GM12878 (cell line): ENCODE data around the gene FOXP1. TPM values are rescaled to one million over a fixed set of nuclear protein-coding genes. Genes with fewer than 3 reads are reported as not detected.

Experiments used
- ATAC-seq: fragments of 200-7000 bp; cut with Tn5 transposase; 3 replicates; pipeline ENCODE4 v1.9.1; 2020; ENCODE audit warnings: mild to moderate bottlenecking, moderate library complexity
- BruUV-seq: library from RNA; stranded (reverse); fragments of 400-500 nt; replicated peaks from 2 replicates; lab custom pipeline; 2021; lab: Mats Ljungman, UMichigan
- CTCF ChIA-PET: fragments of 300-600 bp; sonication (Branson Sonifier 250); formaldehyde crosslinking; extraction: SDS; loops from one replicate; lab custom pipeline; 2021; ENCODE audit warnings: inconsistent platforms; lab: Yijun Ruan, JAX
- POLR2A ChIA-PET: fragments of 350-600 bp; formaldehyde crosslinking; extraction: SDS; loops from one replicate; lab custom pipeline; 2021; ENCODE audit warnings: inconsistent platforms; lab: Charles Lee
- RAD21 ChIA-PET: fragments of 300-600 bp; sonication (Branson Sonifier 250); formaldehyde crosslinking; loops from one replicate; lab custom pipeline; 2023; ENCODE audit warnings: antibody characterized with exemption; ENCODE audit not compliant: unreplicated experiment; lab: Charles Lee
- SMC1A ChIA-PET: fragments of 300-600 bp; sonication (Branson Sonifier 250); formaldehyde crosslinking; loops from one replicate; lab custom pipeline; 2023; ENCODE audit not compliant: unreplicated experiment, uncharacterized antibody; lab: Charles Lee
- DNase-seq: peaks from one replicate; pipeline ENCODE4 v3.0.0-alpha.2; 2011; ENCODE audit warnings: low read depth, low spot score
- FAIRE-seq: peaks from 3 replicates; lab custom pipeline; 2011; peaks lifted over from hg19 to GRCh38; lab: Jason Lieb, UNC
- H2AFZ ChIP-seq: 2 replicates; pipeline ENCODE4 v1.6.0; 2011; ENCODE audit warnings: low read depth, low read length, control low read depth; ENCODE audit not compliant: control insufficient read depth
- H3K27ac ChIP-seq: 2 replicates; pipeline ENCODE4 v1.5.1; 2011; ENCODE audit warnings: control low read depth; ENCODE audit not compliant: control insufficient read depth, insufficient read depth
- H3K27me3 ChIP-seq, 2 experiments: replicated peaks in 1 of 2; 2 replicates each; pipeline versions ENCODE4 v1.6.0 to v1.6.1; 2011; ENCODE audit warnings: low read length in 1 of 2; ENCODE audit not compliant: control insufficient read depth in 2 of 2, insufficient read depth in 2 of 2
- H3K36me3 ChIP-seq, 2 experiments: 2 replicates each; pipeline ENCODE4 v1.5.1; 2011; ENCODE audit warnings: low read length in 1 of 2; ENCODE audit not compliant: control insufficient read depth in 2 of 2, insufficient read depth in 2 of 2
- H3K4me1 ChIP-seq: 2 replicates; pipeline ENCODE4 v1.6.1; 2011; ENCODE audit warnings: mild to moderate bottlenecking, low read length, moderate library complexity, mixed read lengths; ENCODE audit not compliant: control insufficient read depth, insufficient read depth
- H3K4me2 ChIP-seq: 2 replicates; pipeline ENCODE4 v1.6.0; 2011; ENCODE audit warnings: control low read depth; ENCODE audit not compliant: control insufficient read depth, insufficient read depth
- H3K4me3 ChIP-seq: fragments of 200-600 bp; sonication (generic); 2 replicates; pipeline ENCODE4 v1.5.1; 2016
- H3K79me2 ChIP-seq: 2 replicates; pipeline ENCODE4 v1.6.0; 2011; ENCODE audit warnings: low read length; ENCODE audit not compliant: control insufficient read depth, insufficient read depth
- H3K9ac ChIP-seq: 2 replicates; pipeline ENCODE4 v1.8.0; 2011; ENCODE audit warnings: low read length, control low read depth, mixed read lengths; ENCODE audit not compliant: control insufficient read depth, insufficient read depth
- H3K9me3 ChIP-seq: replicated peaks from 3 replicates; pipeline ENCODE4 v1.5.1; 2011; ENCODE audit warnings: mild to moderate bottlenecking, low read length; ENCODE audit not compliant: control insufficient read depth, insufficient read depth
- H4K20me1 ChIP-seq: 2 replicates; pipeline ENCODE4 v1.6.0; 2011; ENCODE audit not compliant: control insufficient read depth, insufficient read depth
- BRCA1 ChIP-seq: IDR thresholded peaks from 2 replicates; pipeline ENCODE4 v1.6.1; 2011; ENCODE audit warnings: low read depth, low read length, improper control_type of control experiment
- CBFB ChIP-seq: IDR thresholded peaks from 2 replicates; pipeline ENCODE4 v1.6.1; 2016; ENCODE audit warnings: antibody characterized with exemption, low read depth
- IKZF1 ChIP-seq: fragments of 450-650 bp; conservative IDR thresholded peaks from 2 replicates; pipeline ENCODE4 v1.6.1; 2017; ENCODE audit warnings: antibody characterized with exemption, mild to moderate bottlenecking
- JUNB ChIP-seq: IDR thresholded peaks from 2 replicates; pipeline ENCODE4 v1.6.1; 2016; ENCODE audit warnings: antibody characterized with exemption, mild to moderate bottlenecking
- MEF2A ChIP-seq: IDR thresholded peaks from 2 replicates; pipeline ENCODE4 v1.6.1; 2011; ENCODE audit warnings: low read depth, mild to moderate bottlenecking, low read length, moderate library complexity; ENCODE audit not compliant: insufficient read depth
- MTA3 ChIP-seq: IDR thresholded peaks from 2 replicates; pipeline ENCODE4 v1.6.1; 2012; ENCODE audit warnings: low read length, inconsistent platforms, borderline replicate concordance
- SP1 ChIP-seq: IDR thresholded peaks from one replicate; pipeline ENCODE4 v1.6.1; 2011; ENCODE audit warnings: low read depth, low read length
- SUZ12 ChIP-seq: fragments of 200-600 bp; sonication (generic); IDR thresholded peaks from one replicate; pipeline ENCODE4 v1.6.1; 2018; ENCODE audit warnings: antibody characterized with exemption, mild to moderate bottlenecking; ENCODE audit not compliant: unreplicated experiment
- TARDBP ChIP-seq: IDR thresholded peaks from 2 replicates; pipeline ENCODE4 v1.6.1; 2016; ENCODE audit warnings: borderline replicate concordance
- TBL1XR1 ChIP-seq: IDR thresholded peaks from 2 replicates; pipeline ENCODE4 v1.6.1; 2012; ENCODE audit warnings: low read depth, low read length, improper control_type of control experiment
- TCF12 ChIP-seq: IDR thresholded peaks from 2 replicates; pipeline ENCODE4 v1.6.1; 2011; ENCODE audit warnings: low read depth, mild to moderate bottlenecking, low read length
- WGBS: methylation state at CpG from one replicate; pipeline ENCODE4 v1.1.6; 2016; ENCODE audit warnings: low lambda C conversion rate; ENCODE audit not compliant: insufficient replicate concordance, insufficient coverage; ENCODE audit errors: missing lambda C conversion rate; 5-methylcytosine and 5-hydroxymethylcytosine counted together
- in situ Hi-C: fragments of 300-500 bp; cut with MboI; formaldehyde crosslinking; loops from 9 replicates; pipeline ENCODE4 v1.14.3; 2018; ENCODE audit warnings: mixed read lengths
- intact Hi-C: fragments of 100-400 bp; cut with micrococcal nuclease; formaldehyde crosslinking; loops from one replicate; pipeline ENCODE4 v1.14.2; 2022; ENCODE audit not compliant: unreplicated experiment
- polyA plus RNA-seq, 11 experiments: library from polyadenylated mRNA; depleted of rRNA in 4 of 11; unstranded in 6 of 11; stranded (reverse) in 5 of 11; fragments of >200 nt; fragmentation: Nextera tagmentation in 4 of 11; fragmentation: Illumina TruSeq in 1 of 11; extraction: Ambion mirVana in 4 of 11; extraction: Trizol in 1 of 11; gene quantifications; 1 replicate in 1 of 11; 2 replicates in 10 of 11; pipeline versions ENCODE4 v1.2.1 to v1.2.3, GENCODE V29; 2011 to 2016; ENCODE audit warnings: inconsistent platforms in 2 of 11, missing spikeins in 2 of 11, low read depth in 1 of 11
- total RNA-seq, 4 experiments: library from RNA; depleted of rRNA in 3 of 4; stranded (reverse); fragments of >200 nt in 3 of 4; fragmentation: Illumina TruSeq in 1 of 4; extraction: Trizol in 1 of 4; gene quantifications; 2 replicates each; pipeline versions ENCODE4 v1.2.1 to v1.2.3, GENCODE V29; 2013 to 2021
- TF ChIP-seq, protein P1 (sequence below): fragments of 450-650 bp; IDR thresholded peaks from 2 replicates; pipeline ENCODE4 v1.6.1; 2017; ENCODE audit warnings: low read depth, mild to moderate bottlenecking, moderate library complexity
- TF ChIP-seq, protein P2 (sequence below): IDR thresholded peaks from 2 replicates; pipeline ENCODE4 v1.6.1; 2012; ENCODE audit warnings: low read depth, low read length, improper control_type of control experiment

Gene FOXP1
- total and polyA plus RNA-seq, 10 of the 15 experiments (the other 5 are each of a cell fraction or from before 2014, with no cell fraction given), result 0.05 to 1.6 (median 0.20) TPM; not detected in 1

DNA sequence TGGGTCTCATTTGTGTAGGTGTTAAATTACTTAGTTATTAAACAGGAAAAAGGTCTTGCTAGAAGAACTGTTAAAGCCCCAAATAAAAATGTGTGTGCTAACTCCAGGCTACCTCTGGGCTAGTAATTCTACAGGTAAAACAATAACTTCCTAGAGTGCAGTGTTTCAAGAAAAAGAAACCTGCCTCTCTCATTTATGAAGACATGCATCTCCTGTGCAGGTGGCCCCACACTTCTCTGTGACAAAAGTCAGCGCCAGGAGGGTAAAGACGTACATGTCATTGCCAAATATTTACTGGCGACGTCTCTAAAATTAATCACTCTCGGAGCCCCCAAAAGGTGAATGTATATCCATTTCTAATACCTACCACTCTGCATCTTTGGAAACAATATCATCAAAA lies 131.7 kb downstream of the FOXP1 start:
- ChIA-PET SMC1A (no interaction called here), CTCF (no interaction called here), RAD21 (no interaction called here), POLR2A (no interaction called here)
- no TSS peak for BruUV-seq
- no peaks in the 10 kb centered on the region for H3K4me1 ChIP-seq
- H3K36me3 ChIP-seq, result no peaks in the 10 kb centered on the region
- H3K79me2 ChIP-seq, result no peaks in the 10 kb centered on the region
- no peak overlapping the region for H3K27ac ChIP-seq
- in situ Hi-C loops (no loop called here), intact Hi-C loops (no loop called here)
- H4K20me1 ChIP-seq, result no peaks in the 10 kb centered on the region
- DNase-seq (no peak), FAIRE-seq (no peak), ATAC-seq (no peak)
- no peak overlapping the region for H3K4me3 ChIP-seq
- TF ChIP-seq CBFB, result no peak
- no peak for TF ChIP-seq JUNB
- TF ChIP-seq TCF12, result no peak
- no peak for TF ChIP-seq SUZ12
- H3K4me2 ChIP-seq, result no peak overlapping the region
- no peak overlapping the region for H3K9ac ChIP-seq
- H3K27me3 ChIP-seq, result peaks cover 0 to 3% of the 10 kb centered on the region in 2 experiments; a peak in 2 of 4 replicates
- H3K9me3 ChIP-seq, result no peaks in the 10 kb centered on the region
- WGBS, result 77% methylated on average over 5 of the region's 5 CpGs
- no peak overlapping the region for H2AFZ ChIP-seq

DNA sequence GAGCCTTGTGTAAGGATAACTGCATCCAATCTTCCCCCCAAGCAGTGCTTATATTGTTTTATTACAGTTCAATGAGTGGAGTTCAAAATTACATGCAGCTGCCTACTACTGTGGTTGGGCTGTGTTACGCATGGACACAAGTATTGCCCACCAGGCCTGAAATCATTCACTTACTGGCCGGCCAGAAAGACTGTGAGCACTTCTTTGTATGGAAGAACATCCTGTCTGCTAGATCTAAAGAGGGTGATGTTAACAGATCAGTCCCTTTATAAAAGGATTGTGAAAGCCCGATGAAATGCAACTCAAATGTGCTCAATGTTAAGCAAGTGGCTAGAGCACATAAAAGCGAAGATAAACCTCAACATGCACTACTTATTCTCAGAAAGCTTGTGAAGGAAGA lies 132.5 kb downstream of the FOXP1 start:
- Histone ChIP-seq H3K79me2 (no peaks in the 10 kb centered on the region), H3K9ac (no peak overlapping the region), H3K4me1 (no peaks in the 10 kb centered on the region), H3K27me3 (peaks cover 0 to 3% of the 10 kb centered on the region in 2 experiments; a peak in 2 of 4 replicates), H4K20me1 (no peaks in the 10 kb centered on the region), H2AFZ (no peak overlapping the region), H3K4me3 (no peak overlapping the region), H3K36me3 (no peaks in the 10 kb centered on the region), H3K27ac (no peak overlapping the region), H3K9me3 (no peaks in the 10 kb centered on the region), H3K4me2 (no peak overlapping the region)
- in situ Hi-C loops (no loop called here), intact Hi-C loops (no loop called here)
- 43% methylated on average over 4 of the region's 4 CpGs for WGBS
- ChIA-PET SMC1A (no interaction called here), RAD21 (no interaction called here), CTCF (no interaction called here), POLR2A (no interaction called here)
- no peak for FAIRE-seq
- no peak for ATAC-seq
- no peak for DNase-seq
- TF ChIP-seq BRCA1 (no peak), MTA3 (no peak), TBL1XR1 (no peak), SP1 (no peak), IKZF1 (no peak), TARDBP (no peak), MEF2A (no peak)
- TF ChIP-seq, protein P1, sequence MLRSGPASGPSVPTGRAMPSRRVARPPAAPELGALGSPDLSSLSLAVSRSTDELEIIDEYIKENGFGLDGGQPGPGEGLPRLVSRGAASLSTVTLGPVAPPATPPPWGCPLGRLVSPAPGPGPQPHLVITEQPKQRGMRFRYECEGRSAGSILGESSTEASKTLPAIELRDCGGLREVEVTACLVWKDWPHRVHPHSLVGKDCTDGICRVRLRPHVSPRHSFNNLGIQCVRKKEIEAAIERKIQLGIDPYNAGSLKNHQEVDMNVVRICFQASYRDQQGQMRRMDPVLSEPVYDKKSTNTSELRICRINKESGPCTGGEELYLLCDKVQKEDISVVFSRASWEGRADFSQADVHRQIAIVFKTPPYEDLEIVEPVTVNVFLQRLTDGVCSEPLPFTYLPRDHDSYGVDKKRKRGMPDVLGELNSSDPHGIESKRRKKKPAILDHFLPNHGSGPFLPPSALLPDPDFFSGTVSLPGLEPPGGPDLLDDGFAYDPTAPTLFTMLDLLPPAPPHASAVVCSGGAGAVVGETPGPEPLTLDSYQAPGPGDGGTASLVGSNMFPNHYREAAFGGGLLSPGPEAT, result no peak
- TF ChIP-seq, protein P2, sequence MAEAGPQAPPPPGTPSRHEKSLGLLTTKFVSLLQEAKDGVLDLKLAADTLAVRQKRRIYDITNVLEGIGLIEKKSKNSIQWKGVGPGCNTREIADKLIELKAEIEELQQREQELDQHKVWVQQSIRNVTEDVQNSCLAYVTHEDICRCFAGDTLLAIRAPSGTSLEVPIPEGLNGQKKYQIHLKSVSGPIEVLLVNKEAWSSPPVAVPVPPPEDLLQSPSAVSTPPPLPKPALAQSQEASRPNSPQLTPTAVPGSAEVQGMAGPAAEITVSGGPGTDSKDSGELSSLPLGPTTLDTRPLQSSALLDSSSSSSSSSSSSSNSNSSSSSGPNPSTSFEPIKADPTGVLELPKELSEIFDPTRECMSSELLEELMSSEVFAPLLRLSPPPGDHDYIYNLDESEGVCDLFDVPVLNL, result no peak
- BruUV-seq, result no TSS peak
